ENCODE data around the gene SRL. TPM values are rescaled to one million over a fixed set of nuclear protein-coding genes. Genes with fewer than 3 reads are reported as not detected.

SRL gene
- total RNA-seq, 1 experiment from 2014 or later: not detected

DNA sequence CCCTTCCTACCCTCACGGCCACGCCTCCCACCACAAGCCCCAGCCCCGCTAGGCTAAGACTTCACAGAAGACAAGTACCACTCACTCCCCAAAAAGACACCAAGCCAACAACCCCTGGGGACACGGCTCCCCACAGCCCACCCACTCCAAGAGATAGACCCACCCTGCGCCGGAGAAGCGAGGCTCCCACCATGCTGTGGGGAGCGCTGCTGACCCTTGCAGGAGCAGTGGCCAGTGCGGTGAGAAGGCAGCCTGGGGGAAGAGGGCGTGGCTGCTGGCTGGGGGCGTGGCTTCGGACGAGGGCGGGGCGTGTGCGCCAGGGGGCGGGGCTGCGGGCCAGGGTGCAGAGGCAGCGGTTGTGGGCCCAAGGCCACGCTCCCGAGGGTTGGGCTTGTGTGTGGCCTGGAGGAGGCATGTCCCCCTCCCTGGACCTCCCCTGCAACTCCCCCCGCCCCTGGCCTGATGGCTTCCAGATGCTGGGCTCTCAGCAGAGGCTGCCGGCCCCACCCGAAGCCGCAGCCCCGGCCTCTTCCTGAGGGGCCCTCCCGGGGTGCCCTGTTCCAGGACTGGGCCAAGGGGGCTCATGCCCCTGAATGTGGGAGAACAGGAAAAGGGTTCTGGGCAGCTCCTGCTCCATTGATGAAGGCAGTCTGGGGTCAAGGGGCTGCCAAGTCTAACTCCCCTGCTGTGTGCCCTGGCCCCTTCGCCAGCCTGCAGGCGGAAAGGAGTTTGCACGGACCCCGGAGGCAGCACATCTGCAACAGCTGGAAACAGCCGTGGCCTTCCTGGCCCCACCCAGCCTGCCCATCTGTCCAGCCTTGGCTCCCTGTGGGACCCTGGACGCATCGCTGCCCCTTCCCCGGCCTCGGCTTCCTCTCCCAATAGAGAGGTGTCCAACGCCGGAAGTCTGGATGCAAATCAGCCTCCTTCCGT is 21.9 kb upstream of the SRL start:
- Histone ChIP-seq H3K9me2 (replicated peaks; ENCODE audit: low read length) (no peaks in the 10 kb centered on the region), H3K27me3 (ENCODE audit: low read length) (no peaks in the 10 kb centered on the region), H3F3A (ENCODE audit: low read length, unreplicated experiment) (no peaks in the 10 kb centered on the region), H3K4me1 (ENCODE audit: insufficient read depth, low read length) (no peaks in the 10 kb centered on the region), H3K9ac (ENCODE audit: low read length) (no peak overlapping the region), H2AFZ (ENCODE audit: low read length) (no peak overlapping the region), H3K79me2 (ENCODE audit: low read length) (peaks cover 60% of the 10 kb centered on the region), H3K4me3 (ENCODE audit: low read length) (no peak overlapping the region), H3K36me3 (ENCODE audit: low read depth, low read length) (peaks cover 11% of the 10 kb centered on the region; the same call in 1 of the 2 replicates), H3K9me3 (ENCODE audit: low read length) (no peaks in the 10 kb centered on the region), H3K27ac (ENCODE audit: low read length) (no peak overlapping the region), H3K4me2 (ENCODE audit: low read length) (no peak overlapping the region), H4K20me1 (ENCODE audit: low read length) (peaks cover 5% of the 10 kb centered on the region; the same call in 1 of the 2 replicates)
- TF ChIP-seq EZH2 (IDR thresholded peaks at IDR 0.05; ENCODE audit: low read length, unreplicated experiment) (no peak), EZH2phosphoT487 (IDR thresholded peaks at IDR 0.05; ENCODE audit: borderline replicate concordance, low read length) (no peak)
- TF ChIP-seq, protein P1, sequence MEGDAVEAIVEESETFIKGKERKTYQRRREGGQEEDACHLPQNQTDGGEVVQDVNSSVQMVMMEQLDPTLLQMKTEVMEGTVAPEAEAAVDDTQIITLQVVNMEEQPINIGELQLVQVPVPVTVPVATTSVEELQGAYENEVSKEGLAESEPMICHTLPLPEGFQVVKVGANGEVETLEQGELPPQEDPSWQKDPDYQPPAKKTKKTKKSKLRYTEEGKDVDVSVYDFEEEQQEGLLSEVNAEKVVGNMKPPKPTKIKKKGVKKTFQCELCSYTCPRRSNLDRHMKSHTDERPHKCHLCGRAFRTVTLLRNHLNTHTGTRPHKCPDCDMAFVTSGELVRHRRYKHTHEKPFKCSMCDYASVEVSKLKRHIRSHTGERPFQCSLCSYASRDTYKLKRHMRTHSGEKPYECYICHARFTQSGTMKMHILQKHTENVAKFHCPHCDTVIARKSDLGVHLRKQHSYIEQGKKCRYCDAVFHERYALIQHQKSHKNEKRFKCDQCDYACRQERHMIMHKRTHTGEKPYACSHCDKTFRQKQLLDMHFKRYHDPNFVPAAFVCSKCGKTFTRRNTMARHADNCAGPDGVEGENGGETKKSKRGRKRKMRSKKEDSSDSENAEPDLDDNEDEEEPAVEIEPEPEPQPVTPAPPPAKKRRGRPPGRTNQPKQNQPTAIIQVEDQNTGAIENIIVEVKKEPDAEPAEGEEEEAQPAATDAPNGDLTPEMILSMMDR (conservative IDR thresholded peaks at IDR 0.05; ENCODE audit: low read depth, low read length): no peak
- DNase-seq: no peak
- ATAC-seq: peak; percentile 49; the same call in 1 of the 2 replicates
- BruUV-seq (replicated peaks): no TSS peak
- CTCF ChIA-PET: no interaction called here
- intact Hi-C loops (cut with micrococcal nuclease): no loop called here
- POLR2A ChIA-PET (ENCODE audit: unreplicated experiment): no interaction called here

DNA sequence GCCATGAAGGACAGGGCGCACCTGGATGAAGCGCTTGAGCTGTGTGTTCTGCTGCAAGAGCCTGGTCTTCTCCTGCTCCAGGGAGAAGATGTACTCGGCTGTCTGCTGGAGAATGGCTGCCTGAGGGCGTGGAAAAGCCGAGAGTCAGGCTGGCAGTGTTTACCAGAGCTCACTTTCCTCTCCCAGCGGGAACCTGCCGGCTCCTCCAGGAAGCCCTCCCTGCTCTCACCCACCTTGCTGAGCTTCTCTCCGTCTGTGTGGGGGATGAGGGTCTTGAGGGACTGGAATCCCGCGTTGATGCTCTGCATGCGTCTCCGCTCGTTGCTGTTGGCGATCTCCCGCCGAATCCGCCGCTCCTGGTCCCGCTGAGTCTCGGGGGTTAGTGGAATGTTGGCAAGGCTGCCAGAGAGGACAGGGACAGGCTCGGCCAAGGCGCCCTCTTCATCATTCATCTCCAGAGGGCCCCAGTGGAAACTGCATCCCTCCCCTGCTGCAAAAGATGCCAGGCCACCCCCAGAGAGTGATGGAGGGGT is 20.5 kb upstream of the SRL start:
- TF ChIP-seq EZH2 (IDR thresholded peaks at IDR 0.05; ENCODE audit: low read length, unreplicated experiment) (no peak), EZH2phosphoT487 (IDR thresholded peaks at IDR 0.05; ENCODE audit: borderline replicate concordance, low read length) (no peak)
- TF ChIP-seq, protein P1 (conservative IDR thresholded peaks at IDR 0.05; ENCODE audit: low read depth, low read length): no peak
- ATAC-seq: no peak
- Histone ChIP-seq H3K79me2 (ENCODE audit: low read length) (peaks cover 46% of the 10 kb centered on the region), H3K27me3 (ENCODE audit: low read length) (no peaks in the 10 kb centered on the region), H3K9me2 (replicated peaks; ENCODE audit: low read length) (no peaks in the 10 kb centered on the region), H4K20me1 (ENCODE audit: low read length) (peaks cover 5% of the 10 kb centered on the region; the same call in 1 of the 2 replicates), H3K27ac (ENCODE audit: low read length) (no peak overlapping the region), H3K4me3 (ENCODE audit: low read length) (no peak overlapping the region), H3K4me2 (ENCODE audit: low read length) (no peak overlapping the region), H2AFZ (ENCODE audit: low read length) (no peak overlapping the region), H3K4me1 (ENCODE audit: insufficient read depth, low read length) (no peaks in the 10 kb centered on the region), H3K36me3 (ENCODE audit: low read depth, low read length) (peaks cover 11% of the 10 kb centered on the region; the same call in 1 of the 2 replicates), H3K9me3 (ENCODE audit: low read length) (no peaks in the 10 kb centered on the region), H3K9ac (ENCODE audit: low read length) (no peak overlapping the region), H3F3A (ENCODE audit: low read length, unreplicated experiment) (no peaks in the 10 kb centered on the region)
- no peak for DNase-seq
- ChIA-PET POLR2A (ENCODE audit: unreplicated experiment) (no interaction called here), CTCF (no interaction called here)
- BruUV-seq (replicated peaks): no TSS peak
- intact Hi-C loops (cut with micrococcal nuclease): no loop called here

All from PC-3 (cell line).